ENCODE data around the gene DNAAF3.
A peak's percentile ranks its signal among the peaks of the same experiment; 100 is the strongest.

Gene DNAAF3

DNA sequence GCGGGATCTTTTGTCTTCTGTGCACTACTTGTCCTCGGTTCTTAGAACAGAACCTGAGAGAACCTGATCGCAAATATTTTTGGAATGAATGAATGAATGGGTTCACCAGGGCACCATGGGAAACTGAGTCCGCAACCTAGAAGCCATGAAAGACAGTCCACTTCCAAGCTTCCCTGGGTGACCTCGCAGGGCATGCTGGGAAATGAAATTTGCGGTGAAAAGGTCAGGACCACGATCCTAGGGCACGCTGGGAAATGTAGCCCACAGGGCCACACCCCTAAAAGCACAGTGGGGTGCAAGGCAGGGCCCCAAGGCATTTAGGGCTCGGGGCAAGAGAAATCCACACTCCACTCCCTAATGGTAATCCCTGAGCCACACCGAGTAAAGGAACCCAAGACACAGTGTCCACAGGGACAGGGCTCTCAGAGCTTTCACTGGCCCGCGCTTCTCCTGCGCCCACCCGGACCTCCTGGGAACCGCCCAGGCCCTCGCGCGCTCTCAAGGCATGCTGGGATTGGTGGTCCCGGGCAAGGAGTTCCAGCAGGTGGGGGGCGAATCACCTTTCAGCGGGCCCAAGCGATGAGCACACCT lies 47.9 kb downstream of the DNAAF3 start:
- peaks cover 38% of the 10 kb centered on the region for H4K20me1 ChIP-seq
- H3K36me3 ChIP-seq = peaks cover 4% of the 10 kb centered on the region; the same call in 1 of the 2 replicates
- H3K27me3 ChIP-seq = no peaks in the 10 kb centered on the region
- no peaks in the 10 kb centered on the region for H3K9me3 ChIP-seq
- peak overlapping the region; percentile 82 for H3K4me2 ChIP-seq
- TF ChIP-seq Cebpa-rat (IDR thresholded peaks at IDR 0.05) = no peak
- peak overlapping the region; percentile 80 for H3K9ac ChIP-seq
- H3K4me1 ChIP-seq = peaks cover 47% of the 10 kb centered on the region
- H3K27ac ChIP-seq = peak overlapping the region; percentile 68
- peak overlapping the region; percentile 98 for H3K4me3 ChIP-seq

GRCh38 chr19:55117663-55118391 lies 48.6 kb downstream of the DNAAF3 start:
- H3K36me3 ChIP-seq = peaks cover 11% of the 10 kb centered on the region
- peaks cover 44% of the 10 kb centered on the region for H4K20me1 ChIP-seq
- no peak for TF ChIP-seq Cebpa-rat (IDR thresholded peaks at IDR 0.05)
- no peaks in the 10 kb centered on the region for H3K9me3 ChIP-seq
- peaks cover 53% of the 10 kb centered on the region for H3K4me1 ChIP-seq
- H3K4me3 ChIP-seq = peak overlapping the region; percentile 98
- H3K9ac ChIP-seq = peak overlapping the region; percentile 80
- H3K27me3 ChIP-seq = no peaks in the 10 kb centered on the region
- H3K4me2 ChIP-seq = peak overlapping the region; percentile 82
- peak overlapping the region; percentile 68 for H3K27ac ChIP-seq

DNA sequence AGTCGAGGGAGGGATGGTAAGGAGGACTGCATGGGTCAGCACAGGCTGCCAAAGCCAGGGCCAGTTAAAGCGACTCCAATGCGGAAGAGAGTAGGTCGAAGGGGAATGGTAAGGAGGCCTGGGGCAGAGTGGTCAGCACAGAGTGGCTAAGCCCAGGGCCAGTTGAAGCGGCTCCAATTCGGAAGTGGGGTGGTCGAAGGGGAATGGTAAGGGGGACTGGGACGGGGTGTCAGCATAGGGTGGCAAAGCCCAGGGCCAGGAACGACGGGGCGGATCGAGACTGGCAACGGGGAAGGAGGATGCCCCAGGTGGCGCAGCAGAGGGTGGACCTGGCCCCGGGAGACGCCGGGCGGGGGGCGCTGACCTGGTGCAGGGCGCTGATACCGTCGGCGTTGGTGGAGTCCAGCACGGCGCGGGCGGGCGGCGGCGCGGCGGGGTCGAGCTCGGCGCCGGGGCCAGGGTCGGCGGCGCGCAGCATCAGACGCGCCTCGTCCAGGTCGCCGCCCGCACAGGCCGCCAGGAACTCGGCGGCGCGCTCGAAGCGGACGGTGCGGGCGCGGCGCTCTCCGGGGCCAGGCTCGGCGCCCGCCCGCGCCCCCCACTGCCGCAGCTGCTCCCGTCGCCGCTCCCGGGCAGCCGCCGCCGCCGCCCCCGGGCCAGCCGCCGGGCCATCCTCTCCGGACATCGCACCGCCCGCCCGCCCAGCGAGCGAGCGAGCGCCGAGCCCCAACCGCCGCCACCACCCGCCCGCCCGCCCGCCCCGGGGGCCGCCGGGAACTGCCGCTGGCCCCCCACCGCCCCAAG lies 49.4 kb downstream of the DNAAF3 start, which contains the start of gene PPP1R12C:
Gene PPP1R12C (minus strand): TSS at position 779 of the 804 bp plus-strand sequence. CDS start 94 bp downstream, at position 685.
- Histone ChIP-seq H3K9ac (peak within 1 kb of the TSS; percentile 94), H3K36me3 (peaks cover 18% of the 10 kb centered on the region), H3K27ac (peak within 1 kb of the TSS; percentile 93), H3K27me3 (no peaks in the 10 kb centered on the region), H3K4me3 (peak within 1 kb of the TSS; percentile 98), H4K20me1 (peaks cover 52% of the 10 kb centered on the region), H3K4me1 (peaks cover 54% of the 10 kb centered on the region), H3K4me2 (peak within 1 kb of the TSS; percentile 97), H3K9me3 (no peaks in the 10 kb centered on the region)
- no peak for TF ChIP-seq Cebpa-rat (IDR thresholded peaks at IDR 0.05)

GRCh38 chr19:55116232-55116858 lies 50.1 kb downstream of the DNAAF3 start:
- Histone ChIP-seq H3K9ac (peak overlapping the region; percentile 94), H3K4me3 (peak overlapping the region; percentile 98), H3K9me3 (no peaks in the 10 kb centered on the region), H3K4me1 (peaks cover 51% of the 10 kb centered on the region), H3K36me3 (peaks cover 24% of the 10 kb centered on the region), H4K20me1 (peaks cover 59% of the 10 kb centered on the region), H3K4me2 (peak overlapping the region; percentile 97), H3K27ac (peak overlapping the region; percentile 93), H3K27me3 (no peaks in the 10 kb centered on the region)
- no peak for TF ChIP-seq Cebpa-rat (IDR thresholded peaks at IDR 0.05)

GRCh38 chr19:55115446-55116065 lies 50.9 kb downstream of the DNAAF3 start:
- TF ChIP-seq Cebpa-rat (IDR thresholded peaks at IDR 0.05) = no peak
- H4K20me1 ChIP-seq = peaks cover 65% of the 10 kb centered on the region
- H3K27ac ChIP-seq = peak overlapping the region; percentile 93; the same call in 1 of the 2 replicates

GRCh38 chr19:55114566-55115145 lies 51.8 kb downstream of the DNAAF3 start:
- Histone ChIP-seq H3K4me1 (peaks cover 44% of the 10 kb centered on the region), H3K27ac (peak overlapping the region; percentile 38; the same call in 1 of the 2 replicates), H3K9me3 (no peaks in the 10 kb centered on the region), H4K20me1 (peaks cover 74% of the 10 kb centered on the region), H3K27me3 (no peaks in the 10 kb centered on the region), H3K4me2 (peak overlapping the region; percentile 97), H3K4me3 (no peak overlapping the region), H3K9ac (0 out of 2 replicates have a peak overlapping the region, but pooled peaks have one; percentile 48), H3K36me3 (peaks cover 38% of the 10 kb centered on the region)
- no peak for TF ChIP-seq Cebpa-rat (IDR thresholded peaks at IDR 0.05)

More at GRCh38 chr19:55115446-55116065, 50.9 kb downstream of the DNAAF3 start:
- Histone ChIP-seq H3K9ac (peak overlapping the region; percentile 94), H3K9me3 (no peaks in the 10 kb centered on the region), H3K4me3 (peak overlapping the region; percentile 98), H3K36me3 (peaks cover 29% of the 10 kb centered on the region), H3K4me2 (peak overlapping the region; percentile 97), H3K4me1 (peaks cover 44% of the 10 kb centered on the region), H3K27me3 (no peaks in the 10 kb centered on the region)

DNA sequence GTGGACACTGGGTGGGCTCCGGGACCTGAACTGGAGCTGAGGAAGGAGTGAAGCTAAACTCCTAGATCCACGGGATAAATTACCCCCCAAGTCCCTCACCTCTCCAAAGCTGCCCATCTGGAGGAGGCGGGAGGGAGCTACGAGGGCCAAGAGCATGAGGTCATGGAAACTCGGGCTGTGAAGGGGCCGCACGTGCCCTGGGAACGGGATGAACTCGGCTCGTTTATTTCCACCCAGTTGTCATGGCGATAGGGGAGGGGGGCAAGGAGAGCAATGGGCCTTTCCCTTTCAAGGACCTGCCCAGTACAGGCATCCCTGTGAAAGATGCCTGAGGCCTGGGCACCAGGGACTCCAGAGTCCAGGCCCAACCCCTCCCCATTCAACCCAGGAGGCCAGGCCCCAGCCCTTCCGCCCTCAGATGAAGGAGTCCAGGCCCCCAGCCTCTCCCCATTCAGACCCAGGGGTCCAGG lies 52.8 kb downstream of the DNAAF3 start:
- Histone ChIP-seq H3K9me3 (no peaks in the 10 kb centered on the region), H3K27me3 (no peaks in the 10 kb centered on the region), H3K9ac (peak overlapping the region; percentile 48; the same call in 1 of the 2 replicates), H3K4me1 (peaks cover 39% of the 10 kb centered on the region), H3K4me2 (peak overlapping the region; percentile 97), H3K36me3 (peaks cover 49% of the 10 kb centered on the region), H4K20me1 (peaks cover 85% of the 10 kb centered on the region), H3K27ac (0 out of 2 replicates have a peak overlapping the region, but pooled peaks have one; percentile 8), H3K4me3 (no peak overlapping the region)
- no peak for TF ChIP-seq Cebpa-rat (IDR thresholded peaks at IDR 0.05)

DNA sequence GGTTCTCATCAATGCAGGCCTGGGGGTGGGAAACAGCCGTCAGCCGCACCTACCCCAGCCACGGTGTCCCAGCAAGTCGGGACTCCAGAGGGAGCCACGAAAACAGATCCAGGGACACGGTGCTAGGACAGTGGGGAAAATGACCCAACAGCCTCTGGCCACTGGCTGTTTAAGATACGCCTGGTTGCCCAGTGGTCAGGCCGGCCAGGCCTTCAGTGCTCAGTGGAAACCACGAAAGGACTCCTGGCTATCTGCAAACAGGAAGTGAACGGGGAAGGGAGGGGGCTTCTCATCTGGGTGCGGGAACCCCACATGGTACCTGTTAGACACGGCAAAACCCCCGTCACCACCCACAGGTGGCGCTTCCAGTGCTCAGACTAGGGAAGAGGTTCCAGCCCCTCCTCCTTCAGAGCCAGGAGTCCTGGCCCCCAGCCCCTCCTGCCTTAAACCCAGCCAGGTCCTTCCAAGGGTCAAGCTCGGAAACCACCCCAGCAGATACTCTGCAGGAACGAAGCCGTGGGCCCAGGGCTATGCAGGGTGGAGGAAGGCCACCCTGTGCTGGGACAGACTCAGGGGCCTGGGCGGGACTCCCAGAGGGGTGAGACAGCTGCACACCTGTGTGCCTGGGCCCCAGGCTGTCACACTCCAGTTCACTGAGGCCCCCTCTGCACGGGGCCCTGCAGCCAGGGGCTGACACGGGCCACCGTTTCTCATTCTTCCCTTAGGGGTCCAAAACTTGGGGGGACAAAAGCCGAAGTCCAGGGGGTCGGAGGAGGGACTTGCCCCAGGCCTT lies 53.4 kb downstream of the DNAAF3 start:
- H3K27ac ChIP-seq = 0 out of 2 replicates have a peak overlapping the region, but pooled peaks have one; percentile 8
- peak overlapping the region; percentile 48; the same call in 1 of the 2 replicates for H3K9ac ChIP-seq
- peaks cover 33% of the 10 kb centered on the region for H3K4me1 ChIP-seq
- peak overlapping the region; percentile 97 for H3K4me2 ChIP-seq
- no peaks in the 10 kb centered on the region for H3K9me3 ChIP-seq
- peaks cover 55% of the 10 kb centered on the region for H3K36me3 ChIP-seq
- H3K4me3 ChIP-seq = no peak overlapping the region
- no peaks in the 10 kb centered on the region for H3K27me3 ChIP-seq
- H4K20me1 ChIP-seq = peaks cover 91% of the 10 kb centered on the region
- TF ChIP-seq Cebpa-rat (IDR thresholded peaks at IDR 0.05) = no peak
